ENCODE measurements around the gene PVRIG. TPM values are rescaled to one million over a fixed set of nuclear protein-coding genes. Genes with fewer than 3 reads are reported as not detected.
"Not testable (repeated sequence)": the region's sequence is repeated elsewhere in the genome, so short reads cannot be mapped to it uniquely, and the experiment has no call there.

The PVRIG gene
- total RNA-seq, 1 donor from 2014 or later, result not detected

GRCh38 chr7:100209493-100209892 is 10.3 kb upstream of the PVRIG start:
- H3K4me3 Mint-ChIP-seq, result no peak overlapping the region
- no peak overlapping the region for H3K27ac Mint-ChIP-seq
- H3K9me3 Mint-ChIP-seq, result no peaks in the 10 kb centered on the region
- no peaks in the 10 kb centered on the region for H3K36me3 Mint-ChIP-seq
- peaks cover 9% of the 10 kb centered on the region for H3K27me3 Mint-ChIP-seq (ENCODE audit: low read depth)
- DNase-seq (ENCODE audit: low spot score in 2 of 2, unreplicated experiment in 2 of 2), result no peak
- H3K4me1 Mint-ChIP-seq, result peaks cover 29% of the 10 kb centered on the region
- TF ChIP-seq CTCF (IDR thresholded peaks at IDR 0.05; ENCODE audit: unreplicated experiment), result no peak

- no peak for TF ChIP-seq CTCF (IDR thresholded peaks at IDR 0.05; ENCODE audit: unreplicated experiment)
- peaks cover 9% of the 10 kb centered on the region for H3K27me3 Mint-ChIP-seq (ENCODE audit: low read depth)
- DNase-seq (ENCODE audit: low spot score in 2 of 2, unreplicated experiment in 2 of 2), result no peak
- H3K36me3 Mint-ChIP-seq, result no peaks in the 10 kb centered on the region
- H3K4me3 Mint-ChIP-seq, result no peak overlapping the region
- H3K9me3 Mint-ChIP-seq, result no peaks in the 10 kb centered on the region
- H3K27ac Mint-ChIP-seq, result no peak overlapping the region
- H3K4me1 Mint-ChIP-seq, result peaks cover 29% of the 10 kb centered on the region
Observed at GRCh38 chr7:100210805-100211204, 8.9 kb upstream of the PVRIG start.

GRCh38 chr7:100211342-100211780 is 8.4 kb upstream of the PVRIG start:
- Mint-ChIP-seq H3K4me1 (peaks cover 29% of the 10 kb centered on the region), H3K27me3 (ENCODE audit: low read depth) (peaks cover 9% of the 10 kb centered on the region), H3K27ac (no peak overlapping the region), H3K4me3 (no peak overlapping the region), H3K9me3 (no peaks in the 10 kb centered on the region), H3K36me3 (no peaks in the 10 kb centered on the region)
- TF ChIP-seq CTCF (IDR thresholded peaks at IDR 0.05; ENCODE audit: unreplicated experiment), result no peak
- DNase-seq (ENCODE audit: low spot score in 2 of 2, unreplicated experiment in 2 of 2), result no peak

- TF ChIP-seq CTCF (IDR thresholded peaks at IDR 0.05; ENCODE audit: unreplicated experiment), result no peak
- Mint-ChIP-seq H3K4me3 (no peak overlapping the region), H3K27me3 (ENCODE audit: low read depth) (peaks cover 9% of the 10 kb centered on the region), H3K36me3 (no peaks in the 10 kb centered on the region), H3K27ac (no peak overlapping the region), H3K9me3 (no peaks in the 10 kb centered on the region), H3K4me1 (peaks cover 29% of the 10 kb centered on the region)
- DNase-seq (ENCODE audit: low spot score in 2 of 2, unreplicated experiment in 2 of 2), result no peak
Observed at GRCh38 chr7:100212631-100213286, 7.0 kb upstream of the PVRIG start.

GRCh38 chr7:100213672-100214071 is 6.1 kb upstream of the PVRIG start:
- peaks cover 9% of the 10 kb centered on the region for H3K27me3 Mint-ChIP-seq (ENCODE audit: low read depth)
- no peak overlapping the region for H3K27ac Mint-ChIP-seq
- DNase-seq (ENCODE audit: low spot score in 2 of 2, unreplicated experiment in 2 of 2), result no peak
- H3K4me1 Mint-ChIP-seq, result peaks cover 22% of the 10 kb centered on the region
- H3K9me3 Mint-ChIP-seq, result no peaks in the 10 kb centered on the region
- H3K4me3 Mint-ChIP-seq, result no peak overlapping the region
- no peaks in the 10 kb centered on the region for H3K36me3 Mint-ChIP-seq
- TF ChIP-seq CTCF (IDR thresholded peaks at IDR 0.05; ENCODE audit: unreplicated experiment), result no peak

GRCh38 chr7:100214356-100214755 is 5.4 kb upstream of the PVRIG start:
- not testable (repeated sequence) for DNase-seq (ENCODE audit: low spot score in 2 of 2, unreplicated experiment in 2 of 2); H3K27me3 Mint-ChIP-seq (ENCODE audit: low read depth); H3K36me3 Mint-ChIP-seq; H3K9me3 Mint-ChIP-seq; H3K4me3 Mint-ChIP-seq; H3K27ac Mint-ChIP-seq
- H3K4me1 Mint-ChIP-seq, result peaks cover 15% of the 10 kb centered on the region

Measured in mesothelial cell of epicardium (in vitro differentiated cells).